HL-60 (cell line): ENCODE data around the gene CDH5.

Source experiments
- GABPA ChIP-seq: IDR thresholded peaks from 2 replicates; pipeline ENCODE4 v1.6.1; 2012; ENCODE audit warnings: low read depth
- POLR2AphosphoS5 ChIP-seq: IDR thresholded peaks from 2 replicates; pipeline ENCODE4 v1.6.1; 2012; ENCODE audit warnings: low read depth
- TF ChIP-seq, protein P1 (sequence below): IDR thresholded peaks from one replicate; pipeline ENCODE4 v1.5.1; 2011; ENCODE audit warnings: low read length, control low read depth, inconsistent platforms; ENCODE audit not compliant: insufficient read depth

GRCh38 chr16:66444049-66444481 lies 77.6 kb downstream of the CDH5 start:
- TF ChIP-seq POLR2AphosphoS5 = no peak
- TF ChIP-seq, protein P1, sequence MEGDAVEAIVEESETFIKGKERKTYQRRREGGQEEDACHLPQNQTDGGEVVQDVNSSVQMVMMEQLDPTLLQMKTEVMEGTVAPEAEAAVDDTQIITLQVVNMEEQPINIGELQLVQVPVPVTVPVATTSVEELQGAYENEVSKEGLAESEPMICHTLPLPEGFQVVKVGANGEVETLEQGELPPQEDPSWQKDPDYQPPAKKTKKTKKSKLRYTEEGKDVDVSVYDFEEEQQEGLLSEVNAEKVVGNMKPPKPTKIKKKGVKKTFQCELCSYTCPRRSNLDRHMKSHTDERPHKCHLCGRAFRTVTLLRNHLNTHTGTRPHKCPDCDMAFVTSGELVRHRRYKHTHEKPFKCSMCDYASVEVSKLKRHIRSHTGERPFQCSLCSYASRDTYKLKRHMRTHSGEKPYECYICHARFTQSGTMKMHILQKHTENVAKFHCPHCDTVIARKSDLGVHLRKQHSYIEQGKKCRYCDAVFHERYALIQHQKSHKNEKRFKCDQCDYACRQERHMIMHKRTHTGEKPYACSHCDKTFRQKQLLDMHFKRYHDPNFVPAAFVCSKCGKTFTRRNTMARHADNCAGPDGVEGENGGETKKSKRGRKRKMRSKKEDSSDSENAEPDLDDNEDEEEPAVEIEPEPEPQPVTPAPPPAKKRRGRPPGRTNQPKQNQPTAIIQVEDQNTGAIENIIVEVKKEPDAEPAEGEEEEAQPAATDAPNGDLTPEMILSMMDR = no peak
- TF ChIP-seq GABPA = no peak
